ENCODE data around the gene MYT1. TPM values are rescaled to one million over a fixed set of nuclear protein-coding genes. Genes with fewer than 3 reads are reported as not detected.

MYT1 gene
- total RNA-seq, 1 experiment from 2014 or later: 7.1 TPM

GRCh38 chr20:64131406-64131805 lies 32.8 kb upstream of the MYT1 start (continued):
- TF ChIP-seq ZBTB33 (IDR thresholded peaks at IDR 0.05; ENCODE audit: extremely low read depth, insufficient replicate concordance, low read length) (no peak), CBX3 (IDR thresholded peaks at IDR 0.05; ENCODE audit: low read depth) (no peak), MAX (IDR thresholded peaks at IDR 0.05) (0 out of 2 replicates have a peak, but pooled peaks have one; percentile 47), ZFX (IDR thresholded peaks at IDR 0.05) (no peak), ATF3 (IDR thresholded peaks at IDR 0.05) (no peak)

- CTCF ChIA-PET: no interaction called here
- POLR2A ChIA-PET: no interaction called here
- Histone ChIP-seq H3K4me3 (replicated peaks in 1 of 2; ENCODE audit: low read depth in 1 of 2, low read length in 2 of 2) (no peak overlapping the region), H3K27ac (ENCODE audit: low read depth, low read length) (no peak overlapping the region), H2AFZ (ENCODE audit: low read depth, low read length, poor library complexity, severe bottlenecking) (no peak overlapping the region), H3K4me2 (ENCODE audit: low read length) (no peak overlapping the region), H3K9me3 (ENCODE audit: control insufficient read depth in 1 of 2, insufficient read depth in 1 of 2, low read depth in 1 of 2, low read length in 2 of 2) (no peaks in the 10 kb centered on the region), H4K20me1 (ENCODE audit: insufficient read depth) (no peaks in the 10 kb centered on the region), H3K36me3 (ENCODE audit: control insufficient read depth in 1 of 2, insufficient read depth in 2 of 2, low read length in 2 of 2) (no peaks in the 10 kb centered on the region), H3K4me1 (ENCODE audit: control insufficient read depth in 1 of 2, insufficient read depth in 2 of 2, low read length in 2 of 2) (no peaks in the 10 kb centered on the region), H3K27me3 (ENCODE audit: insufficient read depth, low read length) (no peaks in the 10 kb centered on the region), H3K9me2 (ENCODE audit: insufficient read depth) (no peaks in the 10 kb centered on the region), H3K79me2 (ENCODE audit: insufficient read depth, low read length) (no peaks in the 10 kb centered on the region), H3K9ac (ENCODE audit: low read length) (no peak overlapping the region)
- ATAC-seq: peak; percentile 39; the same call in 1 of the 2 replicates
- intact Hi-C loops (cut with micrococcal nuclease): no loop called here
- DNase-seq (ENCODE audit: low read depth, low spot score): no peak
- BruUV-seq (replicated peaks): no TSS peak
- RAD21 ChIA-PET (ENCODE audit: low non-redundant PET in 1 of 2, low total read pairs in 2 of 2, uncharacterized antibody in 2 of 2, unreplicated experiment in 2 of 2): no interaction called here
- no peak for TF ChIP-seq EZH2phosphoT487 (IDR thresholded peaks at IDR 0.05; ENCODE audit: borderline replicate concordance)
- TF ChIP-seq EGR1 (IDR thresholded peaks at IDR 0.05; ENCODE audit: low read depth): no peak
- TF ChIP-seq ATF3 (IDR thresholded peaks at IDR 0.05): no peak
- no peak for TF ChIP-seq SIN3A (IDR thresholded peaks at IDR 0.05; ENCODE audit: low read depth)
- TF ChIP-seq POLR2AphosphoS5 (IDR thresholded peaks at IDR 0.05; ENCODE audit: low read depth, low read length): no peak
- TF ChIP-seq TCF7L2 (IDR thresholded peaks at IDR 0.05; ENCODE audit: borderline replicate concordance, extremely low read depth, insufficient read depth, insufficient read length): no peak
- no peak for TF ChIP-seq REST (IDR thresholded peaks at IDR 0.05; ENCODE audit: low read depth)
- TF ChIP-seq EZH2 (IDR thresholded peaks at IDR 0.05): no peak
- no peak for TF ChIP-seq CEBPB (IDR thresholded peaks at IDR 0.05; ENCODE audit: low read depth)
- TF ChIP-seq SP1 (IDR thresholded peaks at IDR 0.05; ENCODE audit: low read depth): no peak
- no peak for TF ChIP-seq MAX (IDR thresholded peaks at IDR 0.05)
- TF ChIP-seq ZNF274 (IDR thresholded peaks at IDR 0.05; ENCODE audit: low read depth, low read length): no peak
- peak; percentile 53 for TF ChIP-seq RAD21 (IDR thresholded peaks at IDR 0.05; ENCODE audit: low read depth)
- peak in 1 of 3 experiments; percentile 36; a peak in 1 of 6 replicates for TF ChIP-seq CTCF (IDR thresholded peaks at IDR 0.05 in 2 of 3, conservative IDR thresholded peaks at IDR 0.05 in 1 of 3; ENCODE audit: borderline replicate concordance in 1 of 3, insufficient read depth in 1 of 3, low read depth in 2 of 3, low read length in 2 of 3)
These were observed 30.3 kb upstream of the MYT1 start for GRCh38 chr20:64133951-64134407.

Data from HCT116 (cell line).